RKO (cell line): ENCODE data around the gene CCBE1.
"Not testable (repeated sequence)": the region's sequence is repeated elsewhere in the genome, so short reads cannot be mapped to it uniquely, and the experiment has no call there.

ENCODE experiments used
- DNase-seq: peaks from one replicate; pipeline ENCODE4 v3.0.0-alpha.2; 2016; ENCODE audit warnings: low spot score

The CCBE1 gene

GRCh38 chr18:59697236-59697932 lies at the start of gene CCBE1:
Gene CCBE1 (minus strand): TSS chr18:59697423.
- no peak for DNase-seq

- DNase-seq = peak; percentile 49
Measured at GRCh38 chr18:59744271-59744721, 47.1 kb upstream of the CCBE1 start.

GRCh38 chr18:59743566-59743965 lies 46.3 kb upstream of the CCBE1 start:
- DNase-seq = no peak

GRCh38 chr18:59742325-59743111 lies 45.3 kb upstream of the CCBE1 start:
- DNase-seq = no peak

GRCh38 chr18:59740141-59740540 lies 42.9 kb upstream of the CCBE1 start:
- no peak for DNase-seq

GRCh38 chr18:59737776-59738300 lies 40.6 kb upstream of the CCBE1 start:
- DNase-seq = no peak

- not testable (repeated sequence) for DNase-seq
Measured at GRCh38 chr18:59737335-59737734, 40.1 kb upstream of the CCBE1 start.

- no peak for DNase-seq
Measured at GRCh38 chr18:59736061-59736460, 38.8 kb upstream of the CCBE1 start.

GRCh38 chr18:59735269-59735860 lies 38.1 kb upstream of the CCBE1 start:
- DNase-seq = no peak

GRCh38 chr18:59733421-59733820 lies 36.2 kb upstream of the CCBE1 start:
- no peak for DNase-seq

- no peak for DNase-seq
Measured at GRCh38 chr18:59730896-59731295, 33.7 kb upstream of the CCBE1 start.

GRCh38 chr18:59729781-59730180 lies 32.6 kb upstream of the CCBE1 start:
- DNase-seq = no peak

GRCh38 chr18:59728816-59729215 lies 31.6 kb upstream of the CCBE1 start:
- no peak for DNase-seq

- DNase-seq = no peak
Measured at GRCh38 chr18:59725142-59725541, 27.9 kb upstream of the CCBE1 start.

- DNase-seq = no peak
Measured at GRCh38 chr18:59724103-59724502, 26.9 kb upstream of the CCBE1 start.

GRCh38 chr18:59721931-59722330 lies 24.7 kb upstream of the CCBE1 start:
- DNase-seq = no peak

GRCh38 chr18:59721211-59721610 lies 24.0 kb upstream of the CCBE1 start:
- DNase-seq = no peak

- no peak for DNase-seq
Measured at GRCh38 chr18:59719544-59720181, 22.4 kb upstream of the CCBE1 start.

GRCh38 chr18:59718464-59719157 lies 21.4 kb upstream of the CCBE1 start:
- DNase-seq = no peak

- DNase-seq = peak; percentile 37
Measured at GRCh38 chr18:59718108-59718463, 20.9 kb upstream of the CCBE1 start.

GRCh38 chr18:59717291-59717690 lies 20.1 kb upstream of the CCBE1 start:
- no peak for DNase-seq

- peak; percentile 86 for DNase-seq
Measured at GRCh38 chr18:59715966-59716369, 18.7 kb upstream of the CCBE1 start.
